HG03469 (cell line): ENCODE data around the gene ZNF383.
"Not testable (repeated sequence)": the region's sequence is repeated elsewhere in the genome, so short reads cannot be mapped to it uniquely, and the experiment has no call there.

Experiments
- ATAC-seq: cut with Tn5 transposase; IDR thresholded peaks from one replicate; pipeline ENCODE4 v1.9.1; 2021; ENCODE audit warnings: mild to moderate bottlenecking, moderate library complexity, moderate number of reproducible peaks; ENCODE audit not compliant: unreplicated experiment

The ZNF383 gene

GRCh38 chr19:37292998-37293939, 75.3 kb downstream of the ZNF383 start:
- not testable (repeated sequence) for ATAC-seq

DNA sequence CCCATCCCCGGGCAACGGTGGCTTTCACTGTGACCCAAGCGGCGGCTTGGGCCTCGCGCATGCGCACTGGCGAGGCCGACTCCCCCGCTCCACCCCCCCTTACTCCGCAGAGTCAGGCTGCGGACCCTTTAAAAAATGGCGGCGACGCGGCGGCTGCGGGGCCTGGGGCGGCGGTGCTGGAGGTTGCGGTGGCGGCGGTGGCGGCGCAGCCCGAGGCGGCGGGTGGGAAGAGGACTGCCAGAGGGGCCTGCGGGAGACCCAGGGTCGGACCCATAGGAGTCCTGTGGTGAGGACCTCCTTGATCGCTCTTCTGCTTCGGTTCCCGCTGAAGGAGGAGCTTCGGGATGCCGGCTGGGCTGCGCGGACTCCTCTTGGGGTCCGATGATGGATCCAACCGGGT, 76.2 kb downstream of the ZNF383 start:
- not testable (repeated sequence) for ATAC-seq
